DND-41 (cell line): ENCODE measurements around the gene SLC39A3.

Experiments used
- ATAC-seq: fragments of 200-7000 bp; cut with Tn5 transposase; 3 replicates; pipeline ENCODE4 v1.9.1; 2021; ENCODE audit warnings: low read depth; ENCODE audit not compliant: insufficient read depth
- DNase-seq: peaks from one replicate; pipeline ENCODE4 v3.0.0-alpha.2; 2020
- H2AFZ ChIP-seq: 2 replicates; pipeline ENCODE4 v1.6.0; 2012; ENCODE audit warnings: low read depth, low read length
- H3K27ac ChIP-seq: 2 replicates; pipeline ENCODE4 v1.5.1; 2012; ENCODE audit warnings: low read length, inconsistent platforms
- H3K27me3 ChIP-seq: fragments of 200-600 bp; sonication (generic); 2 replicates; pipeline ENCODE4 v1.6.0; 2012; ENCODE audit warnings: low read length, mild to moderate bottlenecking, inconsistent platforms; ENCODE audit not compliant: insufficient read depth, poor library complexity
- H3K36me3 ChIP-seq: 2 replicates; pipeline ENCODE4 v1.5.1; 2012; ENCODE audit warnings: low read length, inconsistent platforms; ENCODE audit not compliant: insufficient read depth
- H3K4me1 ChIP-seq: 2 replicates; pipeline ENCODE4 v1.5.1; 2012; ENCODE audit warnings: mild to moderate bottlenecking, low read length; ENCODE audit not compliant: insufficient read depth
- H3K4me2 ChIP-seq: 2 replicates; pipeline ENCODE4 v1.6.0; 2012; ENCODE audit warnings: mild to moderate bottlenecking, moderate library complexity, low read length, inconsistent platforms; ENCODE audit not compliant: insufficient read depth
- H3K4me3 ChIP-seq, 2 experiments: fragments of 200-600 bp in 1 of 2; shearing (Covaris generic) in 1 of 2; 2 replicates each; pipeline ENCODE4 v1.5.1; 2012 to 2016; ENCODE audit warnings: inconsistent platforms in 2 of 2, low read length in 2 of 2, mild to moderate bottlenecking in 2 of 2, low read depth in 1 of 2, moderate library complexity in 1 of 2
- H3K79me2 ChIP-seq: 2 replicates; pipeline ENCODE4 v1.6.0; 2012; ENCODE audit warnings: low read length, inconsistent platforms; ENCODE audit not compliant: insufficient read depth
- H3K9ac ChIP-seq: 2 replicates; pipeline ENCODE4 v1.6.0; 2012; ENCODE audit warnings: low read depth, mild to moderate bottlenecking, inconsistent platforms, low read length, moderate library complexity
- H3K9me3 ChIP-seq: 2 replicates; pipeline ENCODE4 v1.5.1; 2012; ENCODE audit warnings: low read length, moderate library complexity, mild to moderate bottlenecking, inconsistent platforms; ENCODE audit not compliant: insufficient read depth, severe bottlenecking
- H4K20me1 ChIP-seq: 2 replicates; pipeline ENCODE4 v1.6.0; 2012; ENCODE audit warnings: low read length; ENCODE audit not compliant: insufficient read depth
- EZH2 ChIP-seq: IDR thresholded peaks from 3 replicates; pipeline ENCODE4 v1.6.1; 2012; ENCODE audit warnings: borderline replicate concordance, low read depth, mild to moderate bottlenecking, moderate library complexity, low read length, inconsistent platforms; ENCODE audit not compliant: severe bottlenecking
- TF ChIP-seq, protein P1 (sequence below): IDR thresholded peaks from 2 replicates; pipeline ENCODE4 v1.5.1; 2012; ENCODE audit warnings: borderline replicate concordance, low read length, moderate library complexity, mild to moderate bottlenecking; ENCODE audit not compliant: poor library complexity, severe bottlenecking; ENCODE audit errors: extremely low read depth

Gene SLC39A3

DNA sequence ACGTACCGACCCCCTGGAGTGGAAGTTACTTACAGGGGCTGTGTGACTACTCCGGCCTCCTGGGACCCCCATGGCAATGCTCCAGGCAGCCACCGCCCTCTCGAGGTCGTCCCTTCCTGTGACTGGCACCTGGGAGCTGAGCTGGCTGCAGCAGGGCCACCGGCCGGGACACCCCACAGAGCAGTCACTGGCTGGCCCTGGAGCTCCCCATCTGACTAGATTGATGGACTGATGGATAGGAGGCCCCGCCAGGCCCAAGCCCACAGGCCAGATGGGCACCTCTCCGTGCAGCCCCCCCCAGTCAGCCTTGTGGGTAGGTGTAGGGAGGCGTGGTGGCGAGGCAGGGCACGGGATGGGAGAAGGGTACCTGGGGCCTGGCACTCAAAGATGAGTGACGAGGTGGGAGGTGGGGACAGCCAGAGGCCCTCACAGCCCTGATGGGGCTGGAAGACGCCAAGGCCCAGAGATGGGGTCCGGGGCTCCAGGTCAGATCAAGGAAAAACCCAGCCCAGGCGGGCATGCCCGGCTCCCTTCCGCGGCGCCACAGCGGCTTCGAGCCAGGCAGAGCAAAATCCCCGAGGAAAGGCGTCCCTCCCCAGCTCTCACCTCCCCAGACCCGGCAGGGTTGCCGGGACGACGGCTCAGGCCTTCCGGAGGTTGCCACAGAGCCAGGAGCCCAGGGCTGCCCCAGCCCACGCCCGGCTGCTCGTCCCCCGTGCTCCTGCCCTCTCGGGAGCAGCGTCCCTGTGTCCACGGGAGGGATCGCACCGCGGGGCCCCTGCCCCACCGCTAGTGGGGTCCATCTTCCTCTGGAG lies 8.4 kb downstream of the SLC39A3 start:
- DNase-seq (no peak), ATAC-seq (no peak)
- Histone ChIP-seq H3K4me2 (no peak overlapping the region), H3K4me3 (no peak overlapping the region), H3K79me2 (peaks cover 9% of the 10 kb centered on the region), H2AFZ (no peak overlapping the region), H4K20me1 (peaks cover 22% of the 10 kb centered on the region), H3K27ac (no peak overlapping the region), H3K27me3 (no peaks in the 10 kb centered on the region), H3K9ac (no peak overlapping the region), H3K9me3 (no peaks in the 10 kb centered on the region), H3K36me3 (peaks cover 48% of the 10 kb centered on the region), H3K4me1 (no peaks in the 10 kb centered on the region)
- TF ChIP-seq, protein P1, sequence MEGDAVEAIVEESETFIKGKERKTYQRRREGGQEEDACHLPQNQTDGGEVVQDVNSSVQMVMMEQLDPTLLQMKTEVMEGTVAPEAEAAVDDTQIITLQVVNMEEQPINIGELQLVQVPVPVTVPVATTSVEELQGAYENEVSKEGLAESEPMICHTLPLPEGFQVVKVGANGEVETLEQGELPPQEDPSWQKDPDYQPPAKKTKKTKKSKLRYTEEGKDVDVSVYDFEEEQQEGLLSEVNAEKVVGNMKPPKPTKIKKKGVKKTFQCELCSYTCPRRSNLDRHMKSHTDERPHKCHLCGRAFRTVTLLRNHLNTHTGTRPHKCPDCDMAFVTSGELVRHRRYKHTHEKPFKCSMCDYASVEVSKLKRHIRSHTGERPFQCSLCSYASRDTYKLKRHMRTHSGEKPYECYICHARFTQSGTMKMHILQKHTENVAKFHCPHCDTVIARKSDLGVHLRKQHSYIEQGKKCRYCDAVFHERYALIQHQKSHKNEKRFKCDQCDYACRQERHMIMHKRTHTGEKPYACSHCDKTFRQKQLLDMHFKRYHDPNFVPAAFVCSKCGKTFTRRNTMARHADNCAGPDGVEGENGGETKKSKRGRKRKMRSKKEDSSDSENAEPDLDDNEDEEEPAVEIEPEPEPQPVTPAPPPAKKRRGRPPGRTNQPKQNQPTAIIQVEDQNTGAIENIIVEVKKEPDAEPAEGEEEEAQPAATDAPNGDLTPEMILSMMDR, result no peak
- TF ChIP-seq EZH2, result no peak

DNA sequence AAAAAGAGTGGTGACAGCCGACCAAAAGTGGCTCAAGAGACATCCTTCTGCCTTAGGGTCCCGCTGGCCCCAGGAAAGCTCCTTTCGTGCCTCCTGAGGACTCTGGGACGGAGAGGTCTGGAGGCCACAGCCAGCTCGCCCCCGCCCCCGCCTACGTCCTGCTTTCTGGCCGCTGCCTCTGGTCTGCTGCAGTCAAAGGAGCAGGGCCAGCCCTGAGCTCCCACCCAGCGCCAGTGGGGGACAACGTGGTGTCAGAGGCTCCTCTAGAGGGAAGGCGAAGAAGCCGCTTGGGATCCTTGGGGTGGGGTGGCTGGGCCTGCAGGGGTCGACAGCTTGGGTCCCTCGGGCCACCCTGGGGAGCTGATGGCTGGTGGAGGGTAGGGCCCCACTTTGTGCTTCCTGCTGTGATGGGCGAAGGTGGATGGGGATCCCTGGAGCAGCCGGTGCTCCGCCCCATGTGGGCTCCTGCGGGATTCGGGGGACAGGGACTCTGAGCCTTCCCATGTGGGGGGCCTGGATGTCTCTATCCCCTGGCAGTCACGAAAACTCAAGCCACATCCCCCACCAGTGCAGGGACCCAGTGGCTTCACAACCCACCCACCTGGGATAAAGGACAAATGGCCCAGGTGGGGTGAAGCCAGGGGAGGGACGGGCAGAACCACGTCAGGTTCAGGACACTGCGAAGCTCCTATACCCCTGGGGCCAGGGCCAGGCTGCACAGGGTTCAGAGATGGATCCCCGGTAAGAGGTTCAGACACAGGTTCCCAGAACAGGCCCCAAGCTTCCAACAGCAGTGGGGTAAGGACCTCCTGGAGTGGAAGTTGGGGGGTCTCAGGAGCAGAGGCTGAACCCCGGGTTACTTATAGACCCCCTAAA lies 9.6 kb downstream of the SLC39A3 start:
- H4K20me1 ChIP-seq, result peaks cover 10% of the 10 kb centered on the region
- no peak overlapping the region for H2AFZ ChIP-seq
- no peaks in the 10 kb centered on the region for H3K27me3 ChIP-seq
- H3K9ac ChIP-seq, result no peak overlapping the region
- ATAC-seq (0 out of 3 replicates have a peak, but pooled peaks have one; percentile 13), DNase-seq (no peak)
- H3K4me1 ChIP-seq, result no peaks in the 10 kb centered on the region
- no peaks in the 10 kb centered on the region for H3K79me2 ChIP-seq
- H3K9me3 ChIP-seq, result no peaks in the 10 kb centered on the region
- no peak overlapping the region for H3K4me3 ChIP-seq
- H3K27ac ChIP-seq, result no peak overlapping the region
- H3K36me3 ChIP-seq, result peaks cover 36% of the 10 kb centered on the region
- no peak overlapping the region for H3K4me2 ChIP-seq
- TF ChIP-seq, protein P1, result no peak
- no peak for TF ChIP-seq EZH2

DNA sequence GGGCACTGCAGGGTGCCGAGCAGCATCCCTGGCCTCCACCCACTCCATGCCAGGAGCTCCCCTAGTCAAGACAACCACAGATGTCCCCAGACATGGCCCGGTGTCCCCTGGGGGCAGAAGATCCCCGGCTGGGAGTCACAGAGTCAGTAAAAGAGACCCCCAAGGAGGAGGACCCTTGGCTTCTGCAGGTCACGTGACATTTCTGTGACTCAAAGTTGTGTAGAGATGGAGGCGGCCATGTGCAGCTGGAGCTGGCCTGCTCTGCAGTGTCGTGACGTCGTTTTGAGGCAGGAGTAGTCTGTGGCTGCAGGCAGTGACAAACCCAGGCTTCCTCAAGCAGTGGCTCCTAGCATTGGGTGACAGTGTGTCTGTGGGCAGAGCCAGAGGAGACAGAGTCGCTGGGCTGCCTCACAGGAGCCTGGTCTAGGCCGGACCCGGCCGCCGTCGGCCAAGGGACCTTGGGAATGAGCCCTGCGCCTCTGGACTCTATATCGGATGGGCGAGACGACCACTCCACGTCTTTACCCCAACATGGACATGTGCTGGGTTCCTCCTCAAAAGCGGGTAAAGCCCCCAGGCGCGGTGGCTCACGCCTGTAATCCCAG lies 10.9 kb downstream of the SLC39A3 start:
- peaks cover 23% of the 10 kb centered on the region for H3K36me3 ChIP-seq

More for the DNA sequence above, 10.9 kb downstream of the SLC39A3 start:
- no peaks in the 10 kb centered on the region for H3K79me2 ChIP-seq
- no peak for DNase-seq
- no peaks in the 10 kb centered on the region for H3K27me3 ChIP-seq
- no peak overlapping the region for H3K9ac ChIP-seq
- peak; percentile 22; the same call in 1 of the 3 replicates for ATAC-seq
- H3K4me3 ChIP-seq, result no peak overlapping the region
- H2AFZ ChIP-seq, result no peak overlapping the region
- peaks cover 4% of the 10 kb centered on the region; the same call in 1 of the 2 replicates for H4K20me1 ChIP-seq
- no peak overlapping the region for H3K4me2 ChIP-seq
- no peak overlapping the region for H3K27ac ChIP-seq
- H3K9me3 ChIP-seq, result no peaks in the 10 kb centered on the region
- TF ChIP-seq, protein P1, result no peak
- TF ChIP-seq EZH2, result no peak
- no peaks in the 10 kb centered on the region for H3K4me1 ChIP-seq
